ENCODE data around the gene NPS.

The NPS gene

DNA sequence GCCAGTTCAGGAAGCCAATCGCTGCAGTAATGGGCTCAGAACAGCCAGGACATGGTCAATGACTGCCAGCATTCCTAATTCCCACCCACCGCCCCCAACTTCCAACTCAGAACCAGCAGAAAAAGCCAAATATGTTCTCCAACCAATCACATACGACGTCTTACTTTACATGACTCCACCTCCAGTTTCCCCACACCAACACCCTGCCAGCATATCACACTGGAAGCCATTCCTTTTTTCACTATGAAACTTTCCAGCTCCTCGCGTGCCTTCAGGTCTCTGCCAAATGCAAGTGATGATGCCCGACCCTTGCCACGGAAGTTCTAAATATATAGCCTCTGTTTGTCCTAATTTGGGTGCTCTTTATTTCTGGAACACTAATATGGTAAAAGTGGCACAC is 12.5 kb downstream of the NPS start:
- DNase-seq (ENCODE audit: low spot score), result no peak

DNA sequence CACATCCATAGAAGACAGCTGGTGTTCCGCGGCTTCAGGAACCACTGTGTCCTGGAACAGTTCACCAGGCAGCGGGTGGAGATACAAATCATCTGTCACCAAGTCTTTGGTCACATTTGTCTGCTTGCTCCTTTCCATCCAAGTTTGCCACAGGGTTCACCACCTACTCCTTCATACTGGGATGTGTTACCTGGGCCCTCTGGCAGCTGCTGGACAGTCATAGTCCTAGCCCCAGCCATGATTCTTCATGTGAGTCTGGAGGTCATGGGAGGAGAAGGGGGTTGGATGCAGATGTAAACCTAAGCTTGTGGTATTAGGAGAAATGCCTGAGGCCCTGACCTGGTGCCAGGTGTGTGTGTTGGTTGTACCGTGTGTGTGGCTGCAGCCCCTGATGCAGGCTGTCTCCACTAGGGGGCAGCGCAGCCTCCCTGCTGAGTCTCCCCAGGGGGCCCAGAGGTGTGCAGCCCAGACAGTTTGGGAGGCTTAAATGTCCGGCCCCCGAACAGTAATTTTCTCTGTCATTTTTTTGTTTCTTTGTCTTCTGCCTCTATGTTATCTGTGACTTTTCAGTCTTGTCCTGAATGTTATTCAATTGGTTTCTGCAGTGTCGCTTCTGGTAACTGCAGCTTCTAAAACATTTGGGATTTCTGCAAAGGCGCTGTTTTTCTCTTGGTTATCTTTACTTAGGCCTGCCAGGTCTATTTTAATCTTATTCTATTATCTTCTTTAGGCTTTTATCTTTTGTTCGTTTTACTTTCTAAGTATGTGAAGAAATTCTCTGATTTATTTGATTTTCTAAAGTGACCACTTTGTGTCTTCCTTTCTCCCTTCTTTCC is 14.8 kb downstream of the NPS start:
- peak; percentile 23 for DNase-seq (ENCODE audit: low spot score)

DNA sequence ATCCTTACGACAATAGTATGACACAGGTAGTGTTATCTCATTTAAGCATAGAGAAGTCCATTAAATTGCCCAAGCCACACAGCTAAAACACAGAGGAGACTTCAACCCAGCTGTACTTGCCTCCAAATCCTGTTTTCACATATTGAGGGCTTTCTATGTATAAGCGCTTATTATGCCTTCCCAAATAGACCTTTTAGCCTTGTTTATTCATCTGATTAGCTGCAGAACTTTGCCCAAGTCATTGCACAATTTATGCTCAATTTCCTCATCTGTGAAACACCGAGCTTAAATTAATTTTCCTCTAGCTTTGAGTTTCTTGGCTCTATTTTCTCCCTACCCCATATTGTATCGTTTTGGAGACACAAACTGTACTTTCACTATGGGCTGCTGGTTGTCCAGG is 15.5 kb downstream of the NPS start:
- no peak for DNase-seq (ENCODE audit: low spot score)

DNA sequence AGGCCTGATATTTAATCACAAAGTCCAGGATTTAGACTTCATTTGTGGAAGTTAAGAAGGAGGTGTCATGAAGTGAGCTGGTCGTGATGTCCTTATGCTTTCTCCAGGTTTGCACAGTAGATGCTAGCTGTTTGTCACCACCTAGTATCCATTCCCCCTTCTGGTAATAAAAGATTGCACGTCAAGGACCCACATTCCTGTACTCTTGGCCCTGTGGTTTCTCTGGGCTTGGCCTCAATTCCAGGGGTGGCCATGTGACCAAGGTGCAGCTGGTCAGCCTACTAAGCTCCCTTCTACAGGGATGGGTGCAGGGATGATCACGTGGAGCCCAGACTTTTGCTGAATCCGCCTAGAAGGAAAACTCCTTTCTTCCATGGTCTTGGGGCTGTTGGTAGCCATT is 16.5 kb downstream of the NPS start:
- DNase-seq (ENCODE audit: low spot score), result no peak

DNA sequence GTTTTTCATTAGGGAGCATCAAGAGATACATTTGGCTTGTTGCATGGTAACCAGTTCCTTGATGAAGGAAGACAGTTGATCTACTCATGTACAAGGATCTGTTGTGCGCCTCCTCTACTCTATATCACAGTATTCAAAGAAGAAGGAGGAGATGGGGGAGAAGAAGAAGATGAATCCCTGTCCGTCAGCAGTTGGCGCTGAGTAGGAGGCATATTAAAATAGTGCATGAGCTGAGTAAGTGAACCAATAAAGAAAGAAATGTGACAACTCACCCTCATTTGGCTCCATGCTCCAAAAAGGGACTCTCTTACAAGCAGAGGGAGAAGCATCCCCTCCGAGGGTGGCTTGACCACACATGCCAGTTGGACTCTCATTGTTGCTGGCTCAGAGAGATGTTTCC is 20.1 kb downstream of the NPS start:
- no peak for DNase-seq (ENCODE audit: low spot score)

DNA sequence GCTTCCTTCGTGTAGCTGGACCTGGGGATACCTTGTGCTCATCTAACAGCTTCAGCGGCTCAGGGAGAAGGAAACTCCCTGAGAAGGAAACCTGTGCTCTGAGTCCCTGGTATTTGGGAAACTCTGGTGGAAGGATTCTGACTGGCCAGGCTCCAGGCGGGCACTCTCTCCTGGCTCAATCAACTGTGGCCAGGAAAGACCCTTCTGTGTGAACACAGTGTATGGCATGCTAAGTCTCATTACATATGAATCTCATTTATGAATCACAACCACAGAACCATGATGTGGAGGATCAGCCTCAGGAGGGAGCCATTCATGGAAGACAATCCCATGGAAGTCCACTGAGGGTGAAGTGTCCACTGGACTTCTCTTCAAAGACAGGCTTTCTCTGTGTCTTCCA is 20.9 kb downstream of the NPS start:
- DNase-seq (ENCODE audit: low spot score), result no peak

DNA sequence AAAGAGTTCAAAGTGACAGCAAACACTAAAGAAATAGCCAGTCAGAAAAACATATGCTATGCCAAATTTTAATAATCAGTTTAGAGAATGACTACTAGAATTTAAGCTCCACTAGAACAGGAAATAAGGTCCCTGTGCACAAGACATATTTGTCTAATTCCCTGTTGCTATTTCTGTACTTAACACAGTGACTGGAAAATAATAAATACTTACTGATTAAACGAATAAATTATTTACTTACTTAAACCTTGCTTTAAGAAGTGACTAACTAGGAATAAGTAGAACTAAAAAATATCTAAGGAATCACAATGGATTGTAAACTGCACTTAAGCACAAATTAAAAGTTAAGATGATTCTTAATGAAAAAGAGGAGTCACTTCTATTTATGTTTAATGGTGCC is 22.3 kb downstream of the NPS start:
- no peak for DNase-seq (ENCODE audit: low spot score)

DNA sequence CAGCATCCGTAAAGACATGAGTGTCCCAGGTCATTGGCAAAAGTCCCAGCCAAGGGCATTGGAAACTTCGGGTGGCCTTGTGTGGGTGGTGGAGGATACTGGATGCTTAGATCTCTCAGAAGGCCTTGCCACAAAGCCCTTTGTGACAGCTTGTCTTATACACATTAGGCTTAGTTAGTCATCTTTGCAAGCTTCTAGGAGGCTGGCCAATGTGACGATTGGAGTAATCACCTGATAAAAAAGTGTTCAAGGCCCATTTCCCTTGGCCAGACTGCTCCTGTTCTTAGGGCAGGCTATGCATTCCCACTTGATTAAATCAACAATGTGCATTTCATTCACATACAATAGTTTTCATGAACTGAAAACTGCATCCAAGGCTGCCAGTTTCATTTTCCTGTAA is 26.9 kb downstream of the NPS start:
- no peak for DNase-seq (ENCODE audit: low spot score)

DNA sequence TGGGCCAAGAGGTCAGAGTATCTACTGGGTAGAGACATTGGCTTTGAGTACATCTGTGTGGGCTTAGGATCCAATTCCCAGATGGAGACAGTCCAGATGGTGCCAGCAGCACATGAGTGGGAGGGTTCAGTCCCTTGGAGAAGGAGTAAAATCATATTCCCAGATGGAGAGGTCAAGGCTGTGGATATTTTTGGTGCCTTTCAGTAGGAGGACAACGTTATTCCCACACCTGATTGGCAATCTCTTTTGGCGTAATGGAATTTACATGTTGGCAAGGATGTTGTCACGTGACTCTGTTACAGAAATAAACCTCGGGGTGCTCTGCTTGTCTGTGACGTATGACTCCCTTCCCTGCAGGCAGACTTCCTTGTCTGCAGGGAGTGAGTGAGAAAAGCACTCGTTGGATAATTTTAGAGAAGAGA is 27.6 kb downstream of the NPS start:
- DNase-seq (ENCODE audit: low spot score), result no peak

DNA sequence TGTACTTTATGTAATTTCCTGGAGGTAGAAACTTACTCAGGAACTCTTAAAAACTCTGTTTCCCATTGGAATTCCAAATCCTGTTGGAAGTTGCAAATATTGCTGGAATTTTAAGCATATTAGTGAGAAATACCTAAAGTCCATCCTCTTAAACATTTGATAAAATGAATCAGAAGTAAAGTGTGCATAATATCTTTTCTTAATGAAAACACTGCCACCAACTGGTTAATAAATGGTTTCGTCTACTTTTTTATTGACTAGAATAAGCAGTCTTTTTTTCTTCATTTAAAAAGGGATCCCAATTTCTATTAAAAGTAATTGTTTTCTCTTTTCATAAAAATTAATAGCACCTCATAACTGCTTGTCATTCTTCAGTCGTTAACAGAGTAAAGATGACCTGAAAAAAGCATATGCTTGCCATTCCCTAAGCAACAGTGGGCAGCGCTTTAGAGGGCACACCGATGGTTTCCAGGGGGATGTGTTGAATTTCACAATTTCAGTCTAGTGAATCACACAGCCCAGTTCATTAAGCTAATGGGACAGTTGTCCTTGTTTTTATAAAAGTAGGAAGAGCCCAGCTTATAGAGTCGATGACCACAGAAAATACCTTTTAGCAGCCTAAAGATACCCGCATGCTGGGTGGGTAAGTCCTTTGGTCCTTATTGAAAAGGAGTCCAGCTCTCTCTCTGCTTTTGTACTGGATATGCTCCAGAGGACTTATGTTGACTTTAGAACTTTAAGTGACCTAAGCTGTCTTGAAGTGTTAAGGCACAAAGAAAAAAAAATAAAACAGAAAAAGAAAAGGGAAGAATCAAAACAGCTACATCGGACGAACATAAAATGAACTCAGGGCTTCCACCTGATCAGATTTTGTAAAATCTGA is 28.5 kb downstream of the NPS start:
- DNase-seq (ENCODE audit: low spot score), result no peak

DNA sequence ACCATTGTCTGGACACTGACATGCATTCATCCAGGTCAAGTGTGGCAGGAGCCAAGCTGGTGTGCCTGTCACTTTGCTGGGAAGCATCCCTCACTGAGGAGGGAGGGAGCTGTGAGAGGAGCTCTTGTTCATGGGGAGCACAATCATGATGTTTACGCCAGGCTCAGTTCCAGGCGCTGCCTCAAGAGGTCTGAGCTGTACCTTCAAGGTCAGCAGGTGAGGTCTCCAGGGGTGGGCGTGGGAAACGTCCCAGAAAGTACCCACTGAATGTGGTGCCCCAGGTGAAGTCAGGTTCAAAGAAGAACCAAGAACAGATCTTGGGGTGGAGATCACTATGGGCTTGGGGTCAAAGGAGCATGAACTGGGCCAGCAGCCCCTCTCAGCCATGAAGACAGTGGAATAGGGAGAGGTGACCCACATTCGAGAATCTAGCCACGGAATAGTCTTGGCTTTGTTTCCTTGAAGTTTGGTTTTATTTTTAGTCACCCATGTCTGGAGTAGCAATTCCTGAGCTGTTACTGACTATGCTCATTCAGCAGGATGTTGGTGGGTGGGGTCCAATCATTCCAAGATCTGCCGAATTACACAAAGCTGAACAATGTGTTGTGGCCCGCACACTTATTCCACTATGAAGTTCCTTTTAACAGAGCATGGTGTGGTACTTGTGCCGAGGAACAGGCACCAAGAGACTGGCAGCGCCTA is 29.3 kb downstream of the NPS start:
- no peak for DNase-seq (ENCODE audit: low spot score)

DNA sequence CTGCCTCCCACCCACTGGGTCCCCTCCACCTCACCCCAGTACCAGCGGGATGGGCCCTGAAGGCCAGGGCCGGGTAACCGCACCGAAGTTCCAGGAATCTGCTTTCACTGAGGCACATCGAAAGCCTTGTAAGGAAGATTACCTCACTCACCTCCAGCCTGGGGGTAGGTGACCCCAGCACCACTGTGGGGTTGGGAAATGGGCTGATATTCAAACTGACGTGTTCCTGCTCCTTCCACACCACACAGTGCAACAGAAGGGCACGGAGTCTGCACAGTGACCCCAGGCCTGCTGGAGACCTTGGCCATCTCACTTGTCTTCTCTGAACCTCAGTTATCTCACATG is 29.8 kb downstream of the NPS start:
- no peak for DNase-seq (ENCODE audit: low spot score)

DNA sequence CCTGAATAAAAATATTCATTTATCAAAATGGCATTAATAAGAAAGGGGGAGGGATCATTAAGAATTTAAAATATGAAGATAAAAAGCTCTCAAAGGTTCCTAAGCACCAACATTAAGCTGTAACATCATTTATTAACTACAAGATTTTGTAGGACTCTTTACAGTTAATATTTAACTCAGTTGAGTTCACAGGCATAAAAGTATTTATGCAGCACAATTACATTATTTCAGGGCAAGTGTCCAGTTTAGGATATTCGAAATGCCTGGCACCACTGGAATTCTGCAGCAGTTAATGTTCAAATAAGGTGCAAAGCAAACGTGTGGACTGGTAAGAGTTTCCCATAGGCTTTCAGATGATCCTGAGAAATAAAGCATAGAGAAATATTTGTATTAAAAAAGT is 30.5 kb downstream of the NPS start:
- no peak for DNase-seq (ENCODE audit: low spot score)

DNA sequence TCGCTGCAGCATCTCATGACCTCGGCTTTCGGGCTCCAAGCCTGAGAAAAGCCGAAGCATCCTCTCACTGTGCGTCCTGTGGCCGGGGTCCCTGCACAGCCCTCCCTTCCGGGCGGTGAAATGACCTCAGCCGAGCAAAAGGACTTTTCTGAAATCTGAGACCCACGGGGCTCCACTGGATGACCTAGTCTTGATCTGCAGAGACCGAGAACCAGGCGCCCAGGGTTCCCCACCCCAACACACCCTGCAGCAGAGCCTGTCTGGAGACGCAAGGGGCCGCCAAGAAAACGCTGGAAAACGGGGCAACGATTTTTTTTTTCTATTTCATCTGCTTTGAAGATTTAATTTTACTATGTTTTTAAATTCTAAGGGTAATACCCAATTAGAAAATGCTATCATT is 31.7 kb downstream of the NPS start:
- DNase-seq (ENCODE audit: low spot score), result no peak

DNA sequence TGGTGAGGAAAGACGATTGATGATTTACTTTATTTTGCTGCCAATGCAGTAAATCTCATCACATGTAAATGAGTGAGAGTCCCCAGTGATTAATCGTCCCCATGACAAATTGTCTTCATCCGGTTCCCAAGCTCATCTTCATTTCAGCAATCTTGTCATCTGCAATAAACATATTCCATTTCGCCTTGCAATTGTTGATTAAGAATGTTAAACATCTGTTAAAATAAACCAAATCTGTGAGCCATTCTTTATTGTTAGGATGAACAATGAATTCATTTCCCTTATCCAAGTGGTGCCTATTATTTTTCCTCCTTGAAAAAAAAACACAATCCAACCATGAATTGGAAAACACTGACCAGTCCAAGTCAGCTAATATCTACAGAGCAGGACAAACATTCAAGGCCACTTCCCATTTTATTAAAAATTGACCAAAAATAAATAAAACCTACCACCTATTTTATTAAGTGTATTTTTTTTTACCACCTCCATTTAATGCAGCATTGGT is 36.5 kb downstream of the NPS start:
- no peak for DNase-seq (ENCODE audit: low spot score)

DNA sequence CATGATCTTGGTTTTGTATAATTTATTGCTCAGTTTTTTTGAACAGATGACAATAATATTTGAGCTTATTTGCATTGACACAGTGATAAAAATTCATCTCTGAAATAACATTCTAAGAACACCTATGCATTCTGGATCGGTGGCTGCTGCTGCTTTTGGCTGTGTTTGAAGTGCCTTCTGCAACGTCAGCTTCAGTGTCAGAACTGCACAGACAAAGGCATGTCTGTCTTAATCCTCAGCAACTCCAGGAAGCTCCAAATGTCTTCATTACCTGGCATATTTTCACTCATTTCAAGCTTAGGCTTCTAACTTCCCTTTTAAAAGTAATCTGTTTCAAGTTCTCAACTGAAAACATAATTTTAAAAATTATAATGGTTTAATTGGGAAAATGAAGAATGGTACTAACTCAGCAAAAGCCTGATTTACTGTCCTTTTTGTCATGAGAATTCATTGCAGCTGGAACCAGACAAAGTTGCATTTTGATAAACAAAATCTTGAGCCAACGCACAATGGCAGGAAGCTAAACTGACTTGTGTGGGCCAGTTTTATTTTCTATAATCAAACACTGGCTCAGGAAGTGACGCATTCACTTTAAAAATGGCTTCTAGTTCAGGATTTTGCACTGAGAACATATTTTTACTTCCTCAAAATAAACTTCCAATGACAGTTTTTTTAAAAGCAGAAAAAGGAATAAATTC is 38.7 kb downstream of the NPS start:
- DNase-seq (ENCODE audit: low spot score), result no peak

DNA sequence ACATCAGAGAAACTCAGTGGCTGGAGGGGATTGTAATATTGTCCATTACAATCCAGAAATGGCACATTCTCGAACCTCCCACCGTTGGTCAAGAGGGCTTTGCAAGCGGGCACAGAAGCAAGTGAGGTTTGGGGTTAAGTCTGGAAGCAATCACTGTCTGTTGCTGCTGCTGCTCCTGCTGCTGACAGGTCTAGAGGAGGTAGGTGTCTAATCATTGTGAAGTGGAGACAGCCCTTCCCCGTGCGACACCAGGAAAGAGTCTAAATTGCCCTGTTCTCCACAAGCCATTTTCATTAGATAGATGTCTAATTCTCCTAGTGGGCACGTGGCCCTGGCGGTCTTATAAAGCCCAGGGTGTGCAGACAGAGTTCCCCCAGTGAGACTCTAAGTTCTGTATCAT is 43.5 kb downstream of the NPS start:
- DNase-seq (ENCODE audit: low spot score), result no peak

DNA sequence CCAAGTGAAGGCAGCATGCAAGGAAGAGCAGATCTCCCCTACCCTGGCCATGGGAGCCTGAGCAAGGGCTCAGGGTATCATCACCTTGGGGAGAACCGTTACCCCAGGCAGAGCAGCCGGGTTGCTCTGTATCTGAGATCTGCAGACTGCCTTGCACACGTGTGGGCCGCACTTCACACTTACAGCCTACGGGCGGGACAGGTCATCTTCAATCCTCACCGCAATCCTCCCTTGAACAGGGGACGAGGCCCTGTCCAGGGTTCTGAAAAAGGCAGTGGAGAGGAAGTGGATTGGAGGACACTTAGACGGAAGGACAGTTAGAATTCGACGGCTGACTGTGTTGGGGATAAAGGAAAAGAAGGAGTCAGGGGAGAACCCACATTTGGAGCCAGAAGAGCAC is 51.4 kb downstream of the NPS start:
- DNase-seq (ENCODE audit: low spot score), result no peak
